OCI-M2 (cell line): ENCODE results near the gene CTSV.
"Not testable (repeated sequence)": the region's sequence is repeated elsewhere in the genome, so short reads cannot be mapped to it uniquely, and the experiment has no call there.

Experiments
- DNase-seq: peaks from one replicate; lab custom pipeline; 2025; ENCODE audit not compliant: unreplicated experiment; lab: John Stamatoyannopoulos, UW

The CTSV gene

DNA sequence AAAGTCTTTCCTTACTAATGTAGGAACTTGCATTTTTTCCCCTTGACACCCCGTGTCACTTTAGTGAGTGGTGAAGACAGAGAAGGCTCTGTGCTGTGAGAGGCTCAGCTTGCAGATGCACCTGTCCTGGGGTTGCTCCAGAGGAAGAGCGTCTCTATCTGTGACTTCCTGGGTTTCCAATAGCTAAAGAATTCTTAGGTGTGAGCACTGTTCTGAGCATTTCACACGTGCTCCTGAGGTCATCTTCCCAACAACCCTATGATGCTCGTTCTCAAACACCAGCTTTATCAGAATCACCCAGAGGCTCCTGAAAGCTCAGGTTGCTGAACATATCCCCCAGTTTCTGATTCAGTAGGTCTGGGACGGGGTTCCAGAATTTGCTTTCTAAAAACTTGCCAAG is 6.4 kb upstream of the CTSV start:
- no peak for DNase-seq

DNA sequence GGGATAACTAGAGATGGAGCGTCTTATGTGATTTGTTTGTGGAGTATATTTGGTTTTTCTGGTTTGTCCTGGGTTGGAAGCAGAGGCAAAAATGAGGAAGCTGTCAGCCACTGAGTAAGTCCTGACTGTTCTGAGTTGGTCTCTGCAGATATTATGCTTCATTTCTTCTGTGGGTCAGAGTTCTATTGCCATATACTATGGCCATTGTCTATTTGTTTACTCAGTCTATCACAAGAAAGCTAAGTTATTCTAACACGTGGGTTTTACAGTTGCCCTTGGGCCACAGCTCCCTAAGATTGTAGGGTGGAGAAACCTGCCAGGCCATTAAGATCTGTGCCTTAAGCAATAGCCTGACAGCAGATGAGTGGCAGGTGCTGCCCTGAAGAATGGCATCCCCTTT is 3.0 kb upstream of the CTSV start:
- DNase-seq = no peak

DNA sequence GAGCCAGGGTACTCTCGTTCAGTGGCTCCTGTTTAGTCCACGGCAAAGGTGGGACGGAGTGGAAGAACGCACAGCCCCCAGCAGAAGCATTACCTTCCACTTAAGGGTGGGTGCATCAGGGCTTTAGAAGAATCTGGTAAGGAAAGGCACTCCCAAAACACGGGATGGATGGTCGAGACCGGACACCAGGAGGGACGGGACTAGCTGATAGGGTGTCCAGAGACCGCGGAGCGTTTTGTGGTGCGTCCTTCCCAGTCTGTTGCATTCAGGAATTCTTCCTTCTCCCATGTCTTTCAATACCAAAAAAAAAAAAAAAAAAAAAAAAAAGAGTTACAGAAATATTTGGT is 545 bp upstream of the CTSV start:
- no peak for DNase-seq

DNA sequence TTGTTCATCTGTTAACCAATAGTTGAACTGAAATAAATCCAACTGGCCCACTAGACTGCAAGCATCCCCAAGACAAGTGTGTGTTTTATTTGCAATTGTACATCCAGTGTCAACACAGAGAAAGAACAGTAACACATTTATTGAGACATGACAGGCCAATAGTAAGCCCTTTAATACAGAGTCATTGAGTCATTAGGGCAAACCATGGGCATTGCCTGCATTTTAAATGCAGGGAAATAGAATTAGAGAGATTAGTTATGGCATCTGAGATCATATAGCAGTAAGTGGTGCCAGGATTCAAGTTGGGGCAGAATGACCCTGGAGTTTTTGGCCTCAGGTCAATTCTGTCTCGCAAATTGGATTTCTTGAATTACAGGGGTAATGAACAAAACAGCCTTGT is 15.4 kb downstream of the CTSV start:
- DNase-seq = not testable (repeated sequence)

DNA sequence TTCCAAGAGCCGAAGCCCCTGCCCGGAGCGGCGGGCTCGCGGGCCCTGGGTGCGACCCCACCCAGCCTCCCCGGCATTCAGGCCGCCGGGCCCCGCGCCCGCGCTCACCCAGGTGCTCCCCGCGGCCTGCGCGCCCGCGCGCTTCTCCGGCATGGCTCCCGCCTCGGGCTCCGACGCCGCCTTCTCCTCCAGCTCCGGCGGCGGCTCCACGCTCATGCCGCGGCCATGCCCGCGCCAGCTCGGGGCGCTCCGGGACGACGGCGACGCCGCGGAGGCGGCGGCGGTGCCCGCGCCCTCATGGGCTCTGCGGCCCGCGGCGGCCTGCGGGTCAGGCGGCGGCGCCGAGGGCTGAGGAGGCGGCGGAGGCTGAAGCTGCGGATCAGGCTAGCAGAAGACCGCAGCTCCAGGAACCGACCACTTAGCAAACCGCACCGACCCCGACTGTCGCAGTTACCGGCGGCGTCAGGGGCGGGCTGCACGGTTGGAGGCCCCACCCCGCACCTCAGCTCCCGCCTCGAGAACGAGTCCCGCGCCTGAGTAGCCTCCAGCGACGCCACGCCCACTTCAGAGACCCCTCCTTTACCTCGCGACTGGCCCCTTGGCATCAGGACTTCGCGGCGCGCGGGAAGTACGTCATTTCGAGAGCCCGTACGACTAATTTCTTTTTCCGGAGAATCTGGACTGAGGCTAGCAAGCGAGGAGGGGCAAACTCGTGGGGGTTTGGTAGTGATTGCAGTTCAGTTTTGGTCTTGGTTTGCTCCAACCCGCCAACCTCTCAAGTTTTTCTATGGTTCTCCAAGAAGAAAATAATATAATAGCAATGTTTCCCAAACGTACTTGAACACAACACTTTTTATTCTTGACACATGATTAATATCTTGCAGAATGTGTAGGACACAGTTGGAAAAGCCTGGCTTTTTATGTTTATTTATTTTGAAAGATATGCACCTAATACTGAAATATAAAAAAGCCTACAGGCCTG is 25.5 kb downstream of the CTSV start:
- not testable (repeated sequence) for DNase-seq

DNA sequence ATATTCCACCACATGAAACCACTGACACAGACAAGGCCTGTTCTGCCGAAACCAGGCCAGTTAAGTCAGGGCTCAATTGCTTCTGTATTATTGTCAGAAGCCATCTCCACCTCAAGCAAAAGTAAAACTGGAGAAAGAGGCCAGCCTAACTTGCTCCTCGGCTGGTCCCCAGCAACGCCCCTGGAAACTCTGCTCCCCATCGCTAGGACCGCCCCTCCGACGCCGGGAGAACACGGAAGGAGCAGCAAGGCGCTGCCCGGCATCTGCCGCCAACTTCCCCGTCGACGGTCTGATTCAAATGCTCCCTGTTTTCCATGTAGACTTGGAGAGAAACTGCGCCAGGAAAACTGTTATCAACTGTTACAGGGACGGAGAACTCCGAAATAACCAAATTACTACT is 26.3 kb downstream of the CTSV start:
- not testable (repeated sequence) for DNase-seq

DNA sequence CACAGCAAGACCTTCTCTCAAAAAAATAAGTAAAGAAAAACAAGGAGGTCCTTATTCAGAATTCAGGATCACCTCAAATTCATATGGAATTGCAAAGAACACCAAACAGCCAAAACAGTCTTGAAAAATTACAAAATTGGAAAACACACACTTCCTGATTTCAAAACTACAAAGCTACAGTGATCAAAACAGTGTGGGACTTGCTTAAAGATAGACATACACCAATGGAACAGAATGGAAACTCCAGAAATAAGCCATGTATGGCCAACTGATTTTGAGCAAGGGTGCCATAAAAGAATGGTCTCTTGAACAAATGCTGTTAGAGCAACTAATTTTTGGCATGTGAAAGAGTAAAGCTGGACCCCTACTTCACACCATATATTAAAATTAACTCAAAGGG is 36.7 kb downstream of the CTSV start:
- DNase-seq = not testable (repeated sequence)

DNA sequence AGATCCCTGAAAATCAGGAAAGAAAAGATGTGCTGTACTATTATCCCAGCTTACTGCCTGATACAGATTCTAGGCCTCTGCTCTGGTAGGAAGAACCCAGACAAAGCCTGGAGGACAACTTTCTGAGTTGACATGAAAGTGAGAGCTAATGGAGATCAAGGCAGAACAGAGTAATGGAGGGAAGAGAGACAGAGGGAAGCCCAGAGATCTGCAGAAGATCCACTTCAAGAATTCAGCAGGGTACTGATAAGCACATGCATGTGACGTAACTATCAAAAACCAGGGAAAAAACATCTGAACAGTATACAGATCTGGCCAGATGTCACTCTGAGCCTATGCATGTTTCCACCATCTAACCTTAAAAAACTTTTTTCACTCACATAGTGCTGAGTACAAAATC is 37.6 kb downstream of the CTSV start:
- not testable (repeated sequence) for DNase-seq

DNA sequence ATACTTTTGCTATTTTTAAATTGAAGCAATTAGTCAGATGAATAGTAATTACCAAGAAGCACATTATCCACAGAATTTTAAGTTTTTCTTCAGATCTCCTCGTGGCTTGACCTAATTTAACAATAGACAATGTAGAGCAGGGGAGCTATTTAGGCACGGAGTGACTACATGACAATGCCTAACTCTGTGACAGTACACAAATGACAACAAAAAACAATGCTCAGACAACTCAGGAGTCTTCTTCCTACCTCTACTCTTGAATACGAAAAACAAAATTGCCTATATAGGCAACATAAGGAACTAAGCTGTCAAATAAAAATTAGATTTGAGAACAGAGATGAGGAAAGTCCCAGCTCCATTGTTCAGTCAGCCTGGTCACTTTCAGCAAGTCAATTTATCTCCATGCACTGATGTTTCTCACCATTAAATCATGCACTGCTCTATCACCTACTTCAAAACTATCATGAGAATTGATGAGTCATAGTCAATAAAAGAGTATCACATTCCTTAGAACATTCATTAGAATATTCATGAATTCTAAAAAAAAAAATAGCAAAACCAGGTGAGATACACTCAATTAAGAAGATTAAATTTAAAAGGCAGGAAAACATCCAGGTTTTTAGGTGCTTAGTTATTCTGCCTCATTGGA is 38.7 kb downstream of the CTSV start:
- DNase-seq = not testable (repeated sequence)

DNA sequence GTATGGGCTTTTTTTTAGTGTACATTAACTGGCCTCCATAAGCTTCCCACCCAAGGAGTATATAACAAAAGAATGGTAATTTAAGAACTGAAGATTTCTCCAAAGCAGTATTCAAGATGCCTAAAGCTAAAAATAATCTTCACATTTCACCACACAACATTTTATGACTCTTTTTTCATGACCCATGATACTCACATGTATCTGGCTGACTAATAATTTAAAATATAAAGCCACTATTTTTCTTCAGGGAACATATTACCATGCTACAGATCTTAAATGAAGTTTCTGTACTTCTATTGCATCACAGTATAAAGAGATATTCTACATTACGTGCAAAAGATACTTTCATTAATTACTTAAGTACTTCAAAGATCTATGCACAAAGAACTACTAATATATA is 39.2 kb downstream of the CTSV start:
- not testable (repeated sequence) for DNase-seq

DNA sequence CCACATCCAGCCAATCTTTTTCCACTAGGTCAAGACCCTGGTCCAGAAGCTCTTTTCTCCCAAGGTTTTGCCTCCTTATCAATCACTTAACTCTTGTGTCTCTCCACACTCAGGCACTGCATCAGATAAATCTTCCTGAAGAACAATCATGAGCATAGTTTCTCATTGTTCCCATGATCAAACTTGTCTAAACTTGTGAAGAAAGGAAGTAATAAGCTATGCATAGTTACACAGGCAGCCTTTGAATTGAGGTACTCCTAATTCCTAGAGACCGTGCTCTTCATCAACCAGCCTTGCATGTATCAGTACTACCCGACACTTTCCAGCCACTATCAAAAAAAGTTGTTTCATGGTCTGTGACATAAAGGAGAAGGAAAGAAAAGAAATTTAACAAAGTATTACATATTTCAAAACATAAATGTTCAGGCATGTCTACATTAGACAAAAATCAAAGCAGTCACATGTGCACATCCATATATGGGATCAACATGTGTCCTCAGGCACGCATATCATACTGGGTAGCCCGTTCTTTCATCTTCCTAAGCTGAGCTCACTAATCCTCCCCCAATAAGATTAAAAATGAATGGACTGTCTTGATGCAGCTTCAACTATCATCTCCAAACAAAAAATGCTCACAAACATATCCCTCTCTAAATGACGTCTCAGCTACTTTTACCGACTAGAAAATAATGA is 41.8 kb downstream of the CTSV start:
- not testable (repeated sequence) for DNase-seq

DNA sequence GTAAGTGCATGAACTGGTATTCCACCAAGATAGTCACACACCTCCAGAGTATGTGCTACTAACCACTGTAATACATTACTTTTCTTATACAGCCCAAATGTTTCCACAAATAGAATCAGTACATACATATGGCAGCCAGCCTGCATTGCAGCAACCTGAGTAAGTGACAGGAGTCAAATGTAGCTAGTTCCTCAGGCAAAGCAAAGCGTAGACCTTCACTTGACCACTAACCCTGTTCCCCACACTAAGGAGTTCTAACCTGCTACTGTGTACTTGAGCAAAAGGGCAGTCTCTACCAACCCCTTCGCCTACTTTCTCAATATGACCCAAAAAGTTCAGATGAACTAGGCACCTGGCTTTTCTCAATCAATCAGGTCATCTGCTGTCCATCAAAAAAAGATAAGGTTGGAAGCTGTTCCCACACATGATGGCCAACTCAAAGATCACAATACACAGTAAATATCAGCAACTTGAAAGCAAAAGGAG is 44.4 kb downstream of the CTSV start:
- DNase-seq = not testable (repeated sequence)

DNA sequence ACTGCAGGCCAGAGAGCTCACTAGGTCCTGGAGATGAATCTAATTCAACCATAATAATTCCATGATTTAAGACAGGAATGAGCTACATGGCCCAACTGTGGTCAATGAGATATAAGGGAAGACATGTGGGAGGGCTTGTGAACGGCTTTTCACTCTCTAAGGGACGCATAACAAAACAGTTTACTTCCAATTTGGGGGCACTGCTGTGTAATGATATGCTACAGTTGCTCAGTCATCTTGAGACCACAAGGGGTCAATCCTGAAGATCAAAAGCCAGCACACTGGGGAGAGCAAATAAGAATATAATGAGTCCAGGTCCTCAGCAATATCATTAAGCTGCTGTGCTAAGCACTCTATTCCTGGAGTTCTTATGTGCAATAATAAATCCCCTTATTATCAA is 46.6 kb downstream of the CTSV start:
- DNase-seq = not testable (repeated sequence)

DNA sequence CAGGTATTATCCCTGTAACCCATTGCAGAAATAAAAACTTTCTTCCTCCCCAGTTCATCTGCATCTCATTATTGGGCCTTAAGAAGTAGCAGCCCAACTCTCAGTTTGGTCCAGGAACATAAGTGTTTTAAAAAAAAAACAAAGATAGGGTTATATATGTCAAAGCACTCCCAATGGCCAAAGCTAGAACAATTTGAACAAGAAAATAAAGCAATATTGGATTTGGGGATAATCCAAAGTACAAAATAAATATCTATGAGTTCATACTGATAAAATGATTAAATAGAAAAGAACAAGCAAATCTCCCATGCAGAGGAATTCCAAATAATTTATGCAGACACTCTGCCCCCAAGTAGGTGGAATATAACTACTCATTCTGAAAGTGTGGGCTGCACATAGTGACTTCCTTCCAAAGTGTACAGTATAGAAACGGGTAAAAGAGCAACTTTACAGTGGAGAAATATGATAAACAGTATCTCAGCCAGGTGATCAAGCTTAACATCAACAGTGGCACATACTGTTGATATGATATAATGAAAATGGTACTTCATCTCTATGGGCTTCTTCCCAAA is 49.1 kb downstream of the CTSV start:
- DNase-seq = not testable (repeated sequence)

DNA sequence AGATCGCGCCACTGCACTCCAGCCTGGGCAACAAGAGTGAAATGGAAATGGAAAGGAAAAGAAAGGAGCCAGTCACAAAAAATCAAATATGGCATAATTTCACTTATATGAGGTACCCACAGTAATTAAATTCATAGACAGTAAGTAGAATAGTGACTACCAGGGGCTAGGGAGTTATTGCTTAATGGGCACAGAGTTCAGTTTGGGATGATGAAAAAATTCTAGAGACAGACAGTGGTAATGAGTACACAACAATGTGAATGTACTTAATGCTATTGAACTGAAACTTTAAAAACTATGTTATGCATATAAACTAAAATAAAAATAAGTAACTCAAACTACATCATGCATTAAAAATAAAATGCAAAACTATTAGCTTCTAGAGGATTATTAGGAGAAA is 54.1 kb downstream of the CTSV start:
- not testable (repeated sequence) for DNase-seq

DNA sequence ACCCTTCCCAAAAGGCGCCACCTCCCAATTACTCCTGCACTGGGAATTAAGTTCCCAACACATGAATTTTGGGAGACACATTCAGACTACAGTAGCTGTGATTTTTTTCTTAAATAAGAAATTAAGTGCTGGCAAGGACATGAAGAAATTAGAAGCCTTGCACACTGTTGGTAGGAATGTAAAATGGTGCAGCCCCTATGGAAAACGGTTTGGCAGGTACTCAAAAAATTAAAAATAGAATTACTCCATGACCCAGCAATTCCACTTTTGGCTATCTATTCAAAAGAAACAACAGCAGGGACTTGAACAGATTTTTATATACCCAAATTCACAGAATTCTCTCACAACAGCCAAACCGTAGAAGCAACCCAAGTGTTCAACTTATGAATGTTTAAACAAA is 54.8 kb downstream of the CTSV start:
- not testable (repeated sequence) for DNase-seq

DNA sequence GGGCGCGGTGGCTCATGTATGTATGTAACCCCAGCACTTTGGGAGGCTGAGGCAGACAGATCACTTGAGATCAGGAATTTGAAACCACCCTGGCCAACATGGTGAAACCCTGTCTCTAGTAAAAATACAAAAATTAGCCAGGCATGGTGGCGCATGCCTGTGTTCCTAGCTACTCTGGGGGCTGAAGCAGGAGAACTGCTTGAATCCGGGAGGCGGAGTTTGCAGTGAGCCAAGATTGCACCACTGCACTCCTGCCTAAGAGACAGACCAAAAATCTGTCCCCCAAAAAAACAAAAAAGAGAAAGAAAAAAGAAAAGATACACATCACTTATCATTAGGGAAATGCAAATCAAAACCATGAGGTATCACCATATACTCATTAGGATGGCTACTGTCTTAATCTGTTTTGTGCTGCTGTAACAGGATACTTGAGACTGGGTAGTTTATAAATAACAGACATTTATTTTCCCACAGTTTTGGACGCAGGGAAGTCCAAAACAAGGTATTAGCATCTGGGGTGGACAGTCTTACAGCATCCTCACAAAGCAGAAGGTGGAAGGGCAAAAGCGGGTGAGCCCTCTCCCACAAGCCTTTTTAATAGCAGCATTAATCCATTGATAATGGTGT is 55.3 kb downstream of the CTSV start:
- not testable (repeated sequence) for DNase-seq
